ENCODE data around the gene THRA.

Gene THRA

GRCh38 chr17:40099619-40100418, 37.1 kb downstream of the THRA start:
- DNase-seq: no peak

- DNase-seq: no peak
These were observed 37.6 kb downstream of the THRA start, which contains the start of gene NR1D1 for GRCh38 chr17:40100419-40100668. NR1D1 (minus strand) TSS chr17:40100589; CDS start chr17:40100094, 495 bp downstream.

- DNase-seq: peak; percentile 96
These were observed 38.1 kb downstream of the THRA start for GRCh38 chr17:40100669-40101366.

GRCh38 chr17:40101367-40102210, 38.8 kb downstream of the THRA start:
- no peak for DNase-seq

GRCh38 chr17:40103071-40103661, 40.4 kb downstream of the THRA start:
- DNase-seq: no peak

- DNase-seq: no peak
These were observed 40.9 kb downstream of the THRA start for GRCh38 chr17:40103688-40104087.

GRCh38 chr17:40104594-40105486, 42.1 kb downstream of the THRA start:
- DNase-seq: no peak

- no peak for DNase-seq
These were observed 43.3 kb downstream of the THRA start for GRCh38 chr17:40105861-40106759.

- no peak for DNase-seq
These were observed 44.2 kb downstream of the THRA start for GRCh38 chr17:40106760-40107521.

GRCh38 chr17:40107522-40108174, 44.9 kb downstream of the THRA start:
- DNase-seq: no peak

GRCh38 chr17:40108970-40109824, 46.4 kb downstream of the THRA start:
- no peak for DNase-seq

- DNase-seq: no peak
These were observed 47.5 kb downstream of the THRA start for GRCh38 chr17:40110026-40110845.

GRCh38 chr17:40111221-40112128, 48.7 kb downstream of the THRA start:
- DNase-seq: peak; percentile 87

GRCh38 chr17:40112191-40112711, 49.5 kb downstream of the THRA start:
- DNase-seq: no peak

GRCh38 chr17:40112718-40113109, 49.9 kb downstream of the THRA start:
- no peak for DNase-seq

All from NCI-H345 (cell line).